Left forelimb (tissue), 1 donor: Measurements from ENCODE around the gene TLE3.

ENCODE experiments used
- DNase-seq: peaks from one replicate; pipeline ENCODE4 v3.0.0-alpha.2; 2018; ENCODE audit warnings: low spot score

The TLE3 gene

DNA sequence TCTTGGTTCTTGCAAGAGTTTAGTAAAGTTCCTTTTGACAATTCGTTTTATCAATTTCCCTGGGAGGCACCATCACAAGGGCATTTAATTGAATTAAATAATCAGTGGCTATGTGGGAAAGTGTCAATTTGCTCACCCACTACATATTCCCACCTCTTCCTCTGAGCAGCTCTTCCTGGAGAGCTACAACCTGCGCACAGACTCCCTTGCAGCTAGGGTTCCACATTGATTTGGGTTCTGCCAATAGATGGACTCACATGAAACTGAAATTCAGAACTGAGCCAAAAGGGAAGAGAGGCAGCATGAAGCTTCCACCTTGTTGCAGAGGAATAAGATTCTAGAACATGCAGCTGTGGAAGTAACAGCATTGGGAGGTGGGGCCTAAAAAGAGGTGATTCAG lies 94.8 kb downstream of the TLE3 start:
- no peak for DNase-seq

DNA sequence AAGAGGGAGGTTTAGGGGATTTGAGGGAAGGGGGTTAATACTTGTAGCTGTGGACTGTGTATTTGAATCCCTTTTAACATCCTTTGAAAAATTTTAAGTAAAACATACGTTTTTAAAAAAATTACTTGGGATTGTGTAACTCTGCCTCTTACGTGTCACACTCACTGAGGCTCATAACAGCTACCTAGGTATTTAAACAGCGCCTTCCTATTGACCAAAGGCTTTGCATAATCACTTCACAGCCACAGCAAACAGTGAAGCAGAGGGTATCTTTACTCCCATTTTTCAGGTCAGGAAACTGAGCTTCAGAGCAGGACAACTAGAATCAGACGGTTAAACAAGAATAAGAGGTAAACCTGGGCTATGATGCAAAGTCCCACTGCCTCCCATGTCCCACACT lies 95.9 kb downstream of the TLE3 start:
- no peak for DNase-seq

GRCh38 chr15:69999392-70000085 lies 98.2 kb downstream of the TLE3 start:
- no peak for DNase-seq

DNA sequence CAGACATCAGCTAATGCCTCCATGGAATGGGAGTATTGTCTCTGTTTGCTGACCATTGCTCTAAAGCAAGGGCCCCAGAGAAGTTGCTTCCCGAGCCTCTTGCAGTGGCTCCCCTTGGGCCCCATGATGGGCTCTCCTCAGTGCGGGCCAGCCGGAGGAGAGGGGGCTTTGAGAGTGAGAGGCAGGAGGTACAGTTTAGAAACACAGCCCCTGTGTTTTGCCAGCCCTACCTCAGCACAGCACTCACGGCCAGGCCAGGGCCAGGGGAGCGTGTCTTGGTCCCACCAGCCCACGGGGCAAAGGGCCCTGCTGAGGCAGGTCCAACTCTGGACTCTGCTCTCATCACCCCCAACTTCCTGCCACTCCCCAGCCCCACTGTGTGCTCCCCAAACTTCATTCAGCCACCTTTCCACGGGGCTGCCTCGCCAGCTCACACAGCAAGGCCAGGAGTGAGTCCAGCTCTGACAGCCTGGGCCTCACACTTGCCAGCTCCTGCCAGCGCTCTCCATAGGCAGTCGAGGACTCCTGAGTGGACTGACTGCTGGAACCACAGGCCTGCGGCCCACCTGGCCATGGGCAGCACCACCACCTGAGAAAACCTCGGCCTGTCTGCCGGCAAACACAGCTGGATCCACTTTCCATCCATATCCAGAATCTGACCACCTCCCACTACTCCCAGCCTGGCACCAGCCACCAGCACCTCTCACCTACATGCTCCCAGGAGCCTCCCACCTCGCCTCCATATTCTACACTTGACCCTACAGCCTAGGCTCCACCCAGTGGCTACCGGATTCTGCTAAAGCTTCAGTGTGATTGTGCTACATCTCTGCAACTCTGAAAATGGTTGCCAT lies 99.0 kb downstream of the TLE3 start:
- no peak for DNase-seq

DNA sequence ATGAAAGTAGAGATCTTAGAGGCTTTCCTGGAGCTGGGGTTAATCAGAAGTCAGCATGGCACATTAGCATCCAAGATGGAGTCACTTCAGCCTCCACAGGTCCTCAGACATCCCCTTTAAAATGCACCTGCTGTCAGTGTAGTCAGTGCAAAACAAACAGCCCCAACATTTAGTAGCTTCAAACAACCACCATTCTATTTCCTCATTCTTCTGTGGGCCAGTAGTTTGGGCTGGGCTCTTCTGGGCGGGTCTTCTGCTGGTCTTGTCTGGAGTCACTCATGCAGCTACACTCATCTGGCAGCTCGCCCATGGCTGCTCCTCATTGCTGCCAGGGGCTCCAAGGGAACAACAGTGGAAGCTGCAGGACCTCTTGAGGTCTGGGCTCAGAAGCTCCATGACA lies 99.9 kb downstream of the TLE3 start:
- DNase-seq: no peak
